H1 (cell line): ENCODE data around the gene GRAMD4.

Experiments used
- ATF2 ChIP-seq: IDR thresholded peaks from 2 replicates; pipeline ENCODE4 v1.6.1; 2012; ENCODE audit warnings: low read length, inconsistent platforms
- EP300 ChIP-seq, 2 experiments: IDR thresholded peaks; 1 replicate in 1 of 2; 2 replicates in 1 of 2; pipeline ENCODE4 v1.6.1; 2011 to 2012; ENCODE audit warnings: low read depth in 2 of 2, low read length in 2 of 2, mild to moderate bottlenecking in 2 of 2, borderline replicate concordance in 1 of 2, inconsistent platforms in 1 of 2, moderate library complexity in 1 of 2
- HDAC6 ChIP-seq: IDR thresholded peaks from one replicate; pipeline ENCODE4 v1.7.1; 2012; ENCODE audit warnings: low read depth, mild to moderate bottlenecking, inconsistent platforms, low read length, moderate library complexity
- NRF1 ChIP-seq: IDR thresholded peaks from 2 replicates; pipeline ENCODE4 v1.6.1; 2011; ENCODE audit warnings: mild to moderate bottlenecking, low read depth, low read length, improper control_type of control experiment
- POLR2A ChIP-seq, 2 experiments: IDR thresholded peaks; 1 replicate in 1 of 2; 2 replicates in 1 of 2; pipeline ENCODE4 v1.6.1; 2011; ENCODE audit warnings: low read depth in 2 of 2, low read length in 2 of 2, mild to moderate bottlenecking in 2 of 2; ENCODE audit errors: control extremely low read depth in 1 of 2
- SIRT6 ChIP-seq: IDR thresholded peaks from one replicate; pipeline ENCODE4 v1.7.1; 2012; ENCODE audit warnings: low read length, inconsistent platforms
- TBP ChIP-seq: IDR thresholded peaks from 2 replicates; pipeline ENCODE4 v1.6.1; 2011; ENCODE audit warnings: low read depth, low read length, improper control_type of control experiment
- ZNF274 ChIP-seq: IDR thresholded peaks from 2 replicates; pipeline ENCODE4 v1.7.0; 2012; ENCODE audit warnings: low read length, borderline replicate concordance; ENCODE audit errors: extremely low read depth
- TF ChIP-seq, protein P1 (sequence below), 3 experiments: IDR thresholded peaks; 1 replicate in 2 of 3; 2 replicates in 1 of 3; pipeline versions ENCODE4 v1.5.1 to v1.6.1; 2011; ENCODE audit warnings: low read length in 3 of 3, mild to moderate bottlenecking in 3 of 3, inconsistent platforms in 2 of 3, low read depth in 1 of 3, moderate library complexity in 1 of 3; ENCODE audit not compliant: insufficient read depth in 1 of 3; ENCODE audit errors: control extremely low read depth in 1 of 3

GRCh38 chr22:46663436-46664100 is 43.4 kb downstream of the GRAMD4 start:
- TF ChIP-seq EP300 (IDR thresholded peaks at IDR 0.05; ENCODE audit: borderline replicate concordance in 1 of 2, low read depth in 2 of 2, low read length in 2 of 2) (no peak), ZNF274 (no peak), POLR2A (IDR thresholded peaks at IDR 0.05; ENCODE audit: control extremely low read depth in 1 of 2, low read depth in 2 of 2, low read length in 2 of 2) (no peak), TBP (no peak), ATF2 (no peak), SIRT6 (no peak), HDAC6 (no peak), NRF1 (no peak)
- TF ChIP-seq, protein P1, sequence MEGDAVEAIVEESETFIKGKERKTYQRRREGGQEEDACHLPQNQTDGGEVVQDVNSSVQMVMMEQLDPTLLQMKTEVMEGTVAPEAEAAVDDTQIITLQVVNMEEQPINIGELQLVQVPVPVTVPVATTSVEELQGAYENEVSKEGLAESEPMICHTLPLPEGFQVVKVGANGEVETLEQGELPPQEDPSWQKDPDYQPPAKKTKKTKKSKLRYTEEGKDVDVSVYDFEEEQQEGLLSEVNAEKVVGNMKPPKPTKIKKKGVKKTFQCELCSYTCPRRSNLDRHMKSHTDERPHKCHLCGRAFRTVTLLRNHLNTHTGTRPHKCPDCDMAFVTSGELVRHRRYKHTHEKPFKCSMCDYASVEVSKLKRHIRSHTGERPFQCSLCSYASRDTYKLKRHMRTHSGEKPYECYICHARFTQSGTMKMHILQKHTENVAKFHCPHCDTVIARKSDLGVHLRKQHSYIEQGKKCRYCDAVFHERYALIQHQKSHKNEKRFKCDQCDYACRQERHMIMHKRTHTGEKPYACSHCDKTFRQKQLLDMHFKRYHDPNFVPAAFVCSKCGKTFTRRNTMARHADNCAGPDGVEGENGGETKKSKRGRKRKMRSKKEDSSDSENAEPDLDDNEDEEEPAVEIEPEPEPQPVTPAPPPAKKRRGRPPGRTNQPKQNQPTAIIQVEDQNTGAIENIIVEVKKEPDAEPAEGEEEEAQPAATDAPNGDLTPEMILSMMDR (IDR thresholded peaks at IDR 0.05; ENCODE audit: control extremely low read depth in 1 of 3, insufficient read depth in 1 of 3, low read depth in 1 of 3, low read length in 3 of 3) = no peak
